Liver (tissue), 9 donors: ENCODE data around the gene PITX2. TPM values are rescaled to one million over a fixed set of nuclear protein-coding genes. Genes with fewer than 3 reads are reported as not detected.

Source experiments
- DNase-seq: peaks from one replicate; pipeline ENCODE4 v3.0.0-alpha.2; 2017; ENCODE audit warnings: low spot score
- H3K27ac ChIP-seq, 2 donors: one replicate each; pipeline ENCODE4 v1.7.0; 2013; ENCODE audit warnings: inconsistent platforms in 2 of 2, low read length in 2 of 2, control low read depth in 1 of 2, low read depth in 1 of 2, mild to moderate bottlenecking in 1 of 2
- H3K27me3 ChIP-seq, 4 donors: one replicate each; pipeline versions ENCODE4 v1.6.1 to v1.7.0; 2013; ENCODE audit warnings: low read length in 3 of 4, inconsistent platforms in 1 of 4, mild to moderate bottlenecking in 1 of 4, moderate library complexity in 1 of 4; ENCODE audit not compliant: control insufficient read depth in 4 of 4, insufficient read depth in 4 of 4
- H3K36me3 ChIP-seq, 4 donors: one replicate each; pipeline versions ENCODE4 v1.6.1 to v1.7.0; 2013; ENCODE audit warnings: low read length in 3 of 4, mild to moderate bottlenecking in 3 of 4, low read depth in 1 of 4, moderate library complexity in 1 of 4; ENCODE audit not compliant: control insufficient read depth in 4 of 4, insufficient read depth in 3 of 4
- H3K4me1 ChIP-seq, 4 donors: one replicate each; pipeline versions ENCODE4 v1.6.1 to v1.7.0; 2013; ENCODE audit warnings: low read length in 3 of 4, mild to moderate bottlenecking in 3 of 4, moderate library complexity in 1 of 4; ENCODE audit not compliant: control insufficient read depth in 4 of 4, insufficient read depth in 4 of 4
- H3K4me3 ChIP-seq, 3 donors: one replicate each; pipeline versions ENCODE4 v1.6.1 to v1.7.0; 2013; ENCODE audit warnings: low read length in 3 of 3, control low read depth in 1 of 3, low read depth in 1 of 3, mild to moderate bottlenecking in 1 of 3
- H3K9ac ChIP-seq, 2 donors: one replicate each; pipeline ENCODE4 v1.7.0; 2013; ENCODE audit warnings: low read length in 2 of 2, mild to moderate bottlenecking in 2 of 2, moderate library complexity in 2 of 2, control low read depth in 1 of 2, low read depth in 1 of 2
- H3K9me3 ChIP-seq, 4 donors: one replicate each; pipeline versions ENCODE4 v1.6.1 to v1.7.0; 2013; ENCODE audit warnings: low read length in 3 of 4; ENCODE audit not compliant: control insufficient read depth in 4 of 4
- ATF3 ChIP-seq: IDR thresholded peaks from 2 replicates; pipeline ENCODE4 v1.6.1; 2016; ENCODE audit warnings: antibody characterized with exemption
- CTCF ChIP-seq: fragments of 150-350 bp; IDR thresholded peaks from 2 replicates; pipeline ENCODE4 v1.5.1; 2017; ENCODE audit warnings: improper control_type of control experiment, low read depth, low read length; ENCODE audit not compliant: missing input control
- EGR1 ChIP-seq, 2 donors: IDR thresholded peaks; 2 replicates each; pipeline ENCODE4 v1.6.1; 2016 to 2018; ENCODE audit warnings: antibody characterized with exemption in 2 of 2, low read depth in 2 of 2
- FOXA1 ChIP-seq: IDR thresholded peaks from 2 replicates; pipeline ENCODE4 v1.6.1; 2016; ENCODE audit warnings: antibody characterized with exemption
- FOXA2 ChIP-seq: IDR thresholded peaks from 2 replicates; pipeline ENCODE4 v1.6.1; 2016; ENCODE audit warnings: antibody characterized with exemption
- GABPA ChIP-seq, 2 donors: IDR thresholded peaks in 1 of 2; conservative IDR thresholded peaks in 1 of 2; 2 replicates each; pipeline ENCODE4 v1.6.1; 2016; ENCODE audit warnings: antibody characterized with exemption in 2 of 2, mild to moderate bottlenecking in 1 of 2, moderate library complexity in 1 of 2
- HNF4A ChIP-seq, 2 donors: conservative IDR thresholded peaks; 2 replicates each; pipeline ENCODE4 v1.6.1; 2016; ENCODE audit warnings: antibody characterized with exemption in 2 of 2, mild to moderate bottlenecking in 2 of 2
- HNF4G ChIP-seq: IDR thresholded peaks from 2 replicates; pipeline ENCODE4 v1.6.1; 2016; ENCODE audit warnings: antibody characterized with exemption
- JUND ChIP-seq, 2 donors: IDR thresholded peaks; 2 replicates each; pipeline ENCODE4 v1.6.1; 2016; ENCODE audit warnings: antibody characterized with exemption in 2 of 2
- MAX ChIP-seq: IDR thresholded peaks from 2 replicates; pipeline ENCODE4 v1.6.1; 2016; ENCODE audit warnings: antibody characterized with exemption
- NR2F2 ChIP-seq: IDR thresholded peaks from 2 replicates; pipeline ENCODE4 v1.6.1; 2016; ENCODE audit warnings: antibody characterized with exemption
- RAD21 ChIP-seq, 2 donors: IDR thresholded peaks; 2 replicates each; pipeline ENCODE4 v1.6.1; 2016; ENCODE audit warnings: antibody characterized with exemption in 2 of 2, mild to moderate bottlenecking in 2 of 2
- REST ChIP-seq: IDR thresholded peaks from 2 replicates; pipeline ENCODE4 v1.6.1; 2016; ENCODE audit warnings: antibody characterized with exemption, mild to moderate bottlenecking
- SP1 ChIP-seq: IDR thresholded peaks from 2 replicates; pipeline ENCODE4 v1.6.1; 2018; ENCODE audit warnings: antibody characterized with exemption, mild to moderate bottlenecking
- TAF1 ChIP-seq: conservative IDR thresholded peaks from 2 replicates; pipeline ENCODE4 v1.6.1; 2016; ENCODE audit warnings: antibody characterized with exemption, mild to moderate bottlenecking
- YY1 ChIP-seq: IDR thresholded peaks from 2 replicates; pipeline ENCODE4 v1.6.1; 2016; ENCODE audit warnings: antibody characterized with exemption, mild to moderate bottlenecking
- ZBTB33 ChIP-seq: IDR thresholded peaks from 2 replicates; pipeline ENCODE4 v1.6.1; 2016; ENCODE audit warnings: antibody characterized with exemption
- WGBS: extraction: QIAGEN DNeasy Blood & Tissue Kit; methylation state at CpG from one replicate; pipeline ENCODE4 v1.1.7; 2013; 5-methylcytosine and 5-hydroxymethylcytosine counted together
- polyA plus RNA-seq, 2 donors: library from polyadenylated mRNA; stranded (reverse) in 1 of 2; unstranded in 1 of 2; fragments of 200-250 nt in 1 of 2; fragments of >200 nt in 1 of 2; fragmentation: Nextera tagmentation in 1 of 2; extraction: Ambion mirVana in 1 of 2; gene quantifications; one replicate each; pipeline versions ENCODE4 v1.2.1 to v1.2.3, GENCODE V29; 2013 to 2015
- total RNA-seq, 2 donors: library from RNA; depleted of rRNA; stranded (reverse); fragments of >200 nt; gene quantifications; one replicate each; pipeline ENCODE4 v1.2.3, GENCODE V29; 2014
- donor health status: healthy.
- donor health status: healthy.
- donor health status: healthy.
- donor health status: healthy.
- donor health status: healthy.

The PITX2 gene
- total and polyA plus RNA-seq, 4 donors, result 0.06 TPM; not detected in 3

GRCh38 chr4:110618581-110619462 is 4.1 kb downstream of the PITX2 start:
- DNase-seq, result no peak
- H3K4me3 ChIP-seq, result no peak overlapping the region
- no peak for TF ChIP-seq RAD21 (IDR thresholded peaks at IDR 0.05)
- 23% methylated on average over 45 of the region's 45 CpGs for WGBS
- no peak overlapping the region for H3K27ac ChIP-seq
- H3K9ac ChIP-seq, result no peak overlapping the region
- peaks cover 14 to 43% (median 27%) of the 10 kb centered on the region in 4 donors for H3K4me1 ChIP-seq
- H3K9me3 ChIP-seq, result peaks cover 0 to 8% (median 0%) of the 10 kb centered on the region in 4 donors
- H3K27me3 ChIP-seq, result peaks cover 3 to 68% (median 23%) of the 10 kb centered on the region in 4 donors
- no peaks in the 10 kb centered on the region for H3K36me3 ChIP-seq

GRCh38 chr4:110617646-110618580 is 5.0 kb downstream of the PITX2 start:
- Histone ChIP-seq H3K27ac (no peak overlapping the region), H3K4me1 (peaks cover 14 to 39% (median 26%) of the 10 kb centered on the region in 4 donors), H3K36me3 (no peaks in the 10 kb centered on the region), H3K27me3 (peaks cover 2 to 62% (median 22%) of the 10 kb centered on the region in 4 donors), H3K9ac (no peak overlapping the region), H3K4me3 (no peak overlapping the region), H3K9me3 (peaks cover 0 to 8% (median 0%) of the 10 kb centered on the region in 4 donors)
- WGBS, result 13% methylated on average over 38 of the region's 38 CpGs
- no peak for DNase-seq
- TF ChIP-seq FOXA1 (no peak), MAX (no peak), SP1 (no peak), NR2F2 (no peak), EGR1 (IDR thresholded peaks at IDR 0.05; ENCODE audit: low read depth in 2 of 2) (no peak), HNF4G (no peak), HNF4A (conservative IDR thresholded peaks at IDR 0.05) (no peak), GABPA (IDR thresholded peaks at IDR 0.05 in 1 of 2, conservative IDR thresholded peaks at IDR 0.05 in 1 of 2) (no peak), CTCF (no peak), TAF1 (no peak), ZBTB33 (no peak), FOXA2 (no peak), JUND (IDR thresholded peaks at IDR 0.05) (no peak), ATF3 (no peak), REST (no peak), RAD21 (IDR thresholded peaks at IDR 0.05) (no peak), YY1 (no peak)
